Testis (tissue), 2 donors: Measurements from ENCODE around the gene C2orf92.

ENCODE experiments used
- POLR2A ChIP-seq: fragments of 450-650 bp; IDR thresholded peaks from one replicate; pipeline ENCODE4 v1.6.1; 2017; ENCODE audit warnings: antibody characterized with exemption, mild to moderate bottlenecking, moderate library complexity
- TF ChIP-seq, protein P1 (sequence below), 3 experiments: fragments of 450-650 bp in 2 of 3; fragments of 200-600 bp in 1 of 3; sonication (generic) in 1 of 3; IDR thresholded peaks; one replicate each; pipeline ENCODE4 v1.5.1; 2016 to 2019; ENCODE audit warnings: antibody characterized with exemption in 3 of 3, mild to moderate bottlenecking in 2 of 3, moderate library complexity in 1 of 3

GRCh38 chr2:97644023-97644717 lies 25.3 kb upstream of the C2orf92 start:
- TF ChIP-seq, protein P1, sequence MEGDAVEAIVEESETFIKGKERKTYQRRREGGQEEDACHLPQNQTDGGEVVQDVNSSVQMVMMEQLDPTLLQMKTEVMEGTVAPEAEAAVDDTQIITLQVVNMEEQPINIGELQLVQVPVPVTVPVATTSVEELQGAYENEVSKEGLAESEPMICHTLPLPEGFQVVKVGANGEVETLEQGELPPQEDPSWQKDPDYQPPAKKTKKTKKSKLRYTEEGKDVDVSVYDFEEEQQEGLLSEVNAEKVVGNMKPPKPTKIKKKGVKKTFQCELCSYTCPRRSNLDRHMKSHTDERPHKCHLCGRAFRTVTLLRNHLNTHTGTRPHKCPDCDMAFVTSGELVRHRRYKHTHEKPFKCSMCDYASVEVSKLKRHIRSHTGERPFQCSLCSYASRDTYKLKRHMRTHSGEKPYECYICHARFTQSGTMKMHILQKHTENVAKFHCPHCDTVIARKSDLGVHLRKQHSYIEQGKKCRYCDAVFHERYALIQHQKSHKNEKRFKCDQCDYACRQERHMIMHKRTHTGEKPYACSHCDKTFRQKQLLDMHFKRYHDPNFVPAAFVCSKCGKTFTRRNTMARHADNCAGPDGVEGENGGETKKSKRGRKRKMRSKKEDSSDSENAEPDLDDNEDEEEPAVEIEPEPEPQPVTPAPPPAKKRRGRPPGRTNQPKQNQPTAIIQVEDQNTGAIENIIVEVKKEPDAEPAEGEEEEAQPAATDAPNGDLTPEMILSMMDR (IDR thresholded peaks at IDR 0.05) = no peak
- TF ChIP-seq POLR2A = no peak
